Esophagus squamous epithelium (tissue), 5 donors: Measurements from ENCODE around the gene OIT3. TPM values are rescaled to one million over a fixed set of nuclear protein-coding genes. Genes with fewer than 3 reads are reported as not detected.
A peak's percentile ranks its signal among the peaks of the same experiment; 100 is the strongest.

Experiments
- DNase-seq: peaks from one replicate; lab custom pipeline; 2025; lab: John Stamatoyannopoulos, UW
- H3K27ac ChIP-seq, 4 donors: fragments of 200-600 bp; sonication (generic); one replicate each; pipeline ENCODE4 v1.5.1; 2016 to 2019; ENCODE audit warnings: mild to moderate bottlenecking in 1 of 4
- H3K27me3 ChIP-seq, 4 donors: fragments of 200-600 bp; sonication (generic); 1 replicate in 3 of 4; 2 replicates in 1 of 4; pipeline versions ENCODE4 v1.5.1 to v1.6.0; 2017 to 2021; ENCODE audit warnings: antibody characterized with exemption in 1 of 4
- H3K36me3 ChIP-seq, 3 donors: fragments of 200-600 bp; sonication (generic); one replicate each; pipeline ENCODE4 v1.5.1; 2016 to 2019
- H3K4me1 ChIP-seq, 3 donors: fragments of 200-600 bp; sonication (generic); one replicate each; pipeline ENCODE4 v1.5.1; 2017 to 2019
- H3K4me3 ChIP-seq, 4 donors: fragments of 200-600 bp; sonication (generic); 1 replicate in 3 of 4; 2 replicates in 1 of 4; pipeline ENCODE4 v1.5.1; 2016 to 2019; ENCODE audit warnings: mild to moderate bottlenecking in 2 of 4, moderate library complexity in 1 of 4
- H3K9me3 ChIP-seq, 3 donors: fragments of 200-600 bp; sonication (generic); one replicate each; pipeline ENCODE4 v1.5.1; 2016 to 2019
- POLR2A ChIP-seq, 4 donors: fragments of 450-650 bp; IDR thresholded peaks; one replicate each; pipeline ENCODE4 v1.6.1; 2017; ENCODE audit warnings: antibody characterized with exemption in 4 of 4, mild to moderate bottlenecking in 4 of 4, moderate library complexity in 3 of 4
- WGBS, 2 donors: methylation state at CpG; one replicate each; pipeline ENCODE4 v1.1.5; 2018; 5-methylcytosine and 5-hydroxymethylcytosine counted together
- intact Hi-C: fragments of 100-400 bp; cut with DNase I; formaldehyde crosslinking; loops from one replicate; pipeline ENCODE4 v1.15.0; 2022
- total RNA-seq, 4 donors: library from RNA; depleted of rRNA; stranded (reverse); fragments of >200 nt; gene quantifications; one replicate each; pipeline ENCODE4 v1.1.0, GENCODE V29; 2016
- TF ChIP-seq, protein P1 (sequence below), 6 experiments: fragments of 450-650 bp in 4 of 6; fragments of 200-600 bp in 2 of 6; sonication (generic) in 2 of 6; IDR thresholded peaks; one replicate each; pipeline ENCODE4 v1.5.1; 2016 to 2019; ENCODE audit warnings: antibody characterized with exemption in 6 of 6, mild to moderate bottlenecking in 4 of 6, moderate library complexity in 4 of 6
- donor health status: DM: yes; HTN: yes; CAD: no.

OIT3 gene
- total RNA-seq, 4 donors from 2014 or later, result not detected

DNA sequence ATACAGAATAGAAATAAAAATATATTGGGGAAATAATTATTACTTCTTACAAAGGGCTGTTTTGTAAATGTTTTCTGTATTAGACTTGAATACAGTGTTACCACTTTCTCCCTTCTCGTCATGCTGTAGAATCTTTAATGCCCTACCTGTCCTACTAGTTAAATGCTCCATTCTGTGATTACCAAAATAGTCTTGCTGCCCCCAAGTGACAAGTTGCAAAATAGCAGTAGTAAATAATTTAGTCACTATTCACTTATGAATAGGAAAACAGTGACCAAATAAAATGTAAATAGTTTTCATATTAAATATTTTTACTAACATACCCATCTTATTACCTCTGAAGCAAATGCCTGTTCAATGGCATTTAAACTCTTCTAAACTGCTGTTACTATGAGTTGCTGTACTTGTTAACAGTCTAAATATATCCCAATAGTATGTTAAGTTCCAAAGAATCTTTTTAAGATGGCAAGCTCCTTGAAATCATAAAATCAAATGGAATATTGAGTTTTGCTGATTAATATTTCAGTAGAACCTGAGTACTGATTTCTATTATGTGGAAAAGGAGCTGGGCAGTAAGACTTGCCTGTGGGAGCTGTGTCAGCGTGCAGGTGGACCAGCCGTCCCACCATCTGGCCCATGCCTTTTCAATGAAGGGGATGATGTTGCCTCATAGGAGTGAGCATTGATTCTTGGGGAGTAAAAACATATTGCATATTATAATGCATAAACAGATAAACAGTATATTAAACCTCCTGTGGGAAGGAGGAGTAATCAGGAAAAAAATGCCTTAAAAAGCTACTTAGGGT is 18.1 kb upstream of the OIT3 start:
- Histone ChIP-seq H3K27me3 (no peaks in the 10 kb centered on the region), H3K4me3 (no peak overlapping the region), H3K4me1 (no peaks in the 10 kb centered on the region), H3K36me3 (peaks cover 0 to 42% (median 5%) of the 10 kb centered on the region in 3 donors), H3K9me3 (no peaks in the 10 kb centered on the region), H3K27ac (no peak overlapping the region)
- no peak for TF ChIP-seq POLR2A (IDR thresholded peaks at IDR 0.05)
- TF ChIP-seq, protein P1, sequence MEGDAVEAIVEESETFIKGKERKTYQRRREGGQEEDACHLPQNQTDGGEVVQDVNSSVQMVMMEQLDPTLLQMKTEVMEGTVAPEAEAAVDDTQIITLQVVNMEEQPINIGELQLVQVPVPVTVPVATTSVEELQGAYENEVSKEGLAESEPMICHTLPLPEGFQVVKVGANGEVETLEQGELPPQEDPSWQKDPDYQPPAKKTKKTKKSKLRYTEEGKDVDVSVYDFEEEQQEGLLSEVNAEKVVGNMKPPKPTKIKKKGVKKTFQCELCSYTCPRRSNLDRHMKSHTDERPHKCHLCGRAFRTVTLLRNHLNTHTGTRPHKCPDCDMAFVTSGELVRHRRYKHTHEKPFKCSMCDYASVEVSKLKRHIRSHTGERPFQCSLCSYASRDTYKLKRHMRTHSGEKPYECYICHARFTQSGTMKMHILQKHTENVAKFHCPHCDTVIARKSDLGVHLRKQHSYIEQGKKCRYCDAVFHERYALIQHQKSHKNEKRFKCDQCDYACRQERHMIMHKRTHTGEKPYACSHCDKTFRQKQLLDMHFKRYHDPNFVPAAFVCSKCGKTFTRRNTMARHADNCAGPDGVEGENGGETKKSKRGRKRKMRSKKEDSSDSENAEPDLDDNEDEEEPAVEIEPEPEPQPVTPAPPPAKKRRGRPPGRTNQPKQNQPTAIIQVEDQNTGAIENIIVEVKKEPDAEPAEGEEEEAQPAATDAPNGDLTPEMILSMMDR (IDR thresholded peaks at IDR 0.05), result peak in 4 of 6 experiments; percentile 31 to 62 (median 42)
- intact Hi-C loops, result no loop called here
- 69% methylated on average over 3 of the region's 3 CpGs for WGBS, 2 donors
- no peak for DNase-seq

DNA sequence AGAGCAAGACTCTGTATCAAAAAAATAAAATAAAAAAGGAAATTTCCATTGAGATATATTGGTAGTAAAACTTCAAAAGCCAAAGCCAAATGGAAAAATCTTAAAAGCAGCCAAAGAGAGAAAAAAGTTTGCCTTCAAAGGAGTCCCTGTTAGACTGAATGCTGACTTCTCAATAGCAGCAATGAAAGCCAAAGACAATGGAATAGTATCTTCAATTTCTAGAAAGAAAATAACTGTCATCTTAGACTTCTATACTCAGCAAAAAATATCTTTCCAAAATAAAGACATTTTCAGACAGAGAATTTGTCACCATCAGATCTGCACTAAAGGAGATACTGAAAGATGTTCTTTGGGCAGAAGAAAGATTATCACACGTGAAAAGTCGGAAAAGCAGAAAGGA is 14.3 kb upstream of the OIT3 start:
- no peak overlapping the region for H3K27ac ChIP-seq
- H3K4me1 ChIP-seq, result no peaks in the 10 kb centered on the region
- intact Hi-C loops, result no loop called here
- WGBS, 2 donors, result 93 to 100% methylated on average over 2 of the region's 2 CpGs
- DNase-seq, result no peak
- peaks cover 0 to 28% (median 0%) of the 10 kb centered on the region in 3 donors for H3K36me3 ChIP-seq
- no peak overlapping the region for H3K4me3 ChIP-seq
- no peaks in the 10 kb centered on the region for H3K9me3 ChIP-seq
- H3K27me3 ChIP-seq, result no peaks in the 10 kb centered on the region
- TF ChIP-seq, protein P1 (IDR thresholded peaks at IDR 0.05), result no peak
- TF ChIP-seq POLR2A (IDR thresholded peaks at IDR 0.05), result no peak

DNA sequence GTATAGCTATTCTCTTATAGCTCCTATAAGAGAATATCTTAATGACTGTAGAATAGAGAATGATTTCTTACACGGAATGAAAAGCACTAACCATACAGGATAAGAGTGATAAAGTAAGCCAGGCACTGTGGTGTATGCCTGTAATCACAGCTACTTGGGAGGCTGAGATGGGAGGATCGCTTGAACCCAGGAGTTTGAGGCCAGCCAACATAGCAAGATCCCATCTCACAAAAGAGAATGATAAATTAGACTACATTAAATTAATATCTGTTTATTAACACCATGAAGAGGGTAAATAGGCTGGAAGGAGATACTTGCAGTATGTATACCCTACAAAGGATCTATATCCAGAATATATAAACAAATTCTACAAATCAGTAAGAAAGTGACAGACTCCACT is 12.2 kb upstream of the OIT3 start:
- intact Hi-C loops, result no loop called here
- Histone ChIP-seq H3K27ac (no peak overlapping the region), H3K27me3 (no peaks in the 10 kb centered on the region), H3K4me3 (no peak overlapping the region), H3K9me3 (no peaks in the 10 kb centered on the region), H3K4me1 (peaks cover 0 to 9% (median 0%) of the 10 kb centered on the region in 3 donors), H3K36me3 (peaks cover 0 to 46% (median 0%) of the 10 kb centered on the region in 3 donors)
- WGBS, 2 donors, result 91 to 95% methylated on average over 2 of the region's 2 CpGs
- DNase-seq, result no peak
- TF ChIP-seq, protein P1 (IDR thresholded peaks at IDR 0.05), result no peak
- no peak for TF ChIP-seq POLR2A (IDR thresholded peaks at IDR 0.05)

DNA sequence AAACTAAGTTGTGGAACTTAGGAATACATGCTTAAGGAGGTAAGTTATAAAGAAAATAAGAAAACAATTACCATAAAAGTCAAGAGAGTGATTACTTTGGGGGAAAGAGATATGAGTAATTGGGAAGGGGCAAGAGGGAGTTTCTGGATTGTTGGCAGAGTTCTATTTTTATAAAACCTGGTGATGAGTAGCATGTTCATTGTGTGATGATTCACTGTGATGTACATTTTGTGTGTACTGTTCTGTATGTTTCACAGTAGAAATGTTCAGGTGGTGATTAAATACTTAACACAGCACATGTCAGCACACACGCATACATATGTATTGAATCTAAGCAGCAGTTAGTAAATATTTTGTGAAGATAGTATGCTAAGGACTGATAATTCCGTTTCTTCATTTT is 9.7 kb upstream of the OIT3 start:
- TF ChIP-seq POLR2A (IDR thresholded peaks at IDR 0.05), result no peak
- TF ChIP-seq, protein P1 (IDR thresholded peaks at IDR 0.05), result no peak
- H3K27me3 ChIP-seq, result no peaks in the 10 kb centered on the region
- WGBS, 2 donors, result 82 to 86% methylated on average over 2 of the region's 2 CpGs
- H3K4me1 ChIP-seq, result peaks cover 0 to 34% (median 0%) of the 10 kb centered on the region in 3 donors
- H3K9me3 ChIP-seq, result no peaks in the 10 kb centered on the region
- H3K36me3 ChIP-seq, result peaks cover 0 to 41% (median 0%) of the 10 kb centered on the region in 3 donors
- DNase-seq, result no peak
- H3K4me3 ChIP-seq, result no peak overlapping the region
- intact Hi-C loops, result no loop called here
- no peak overlapping the region for H3K27ac ChIP-seq

DNA sequence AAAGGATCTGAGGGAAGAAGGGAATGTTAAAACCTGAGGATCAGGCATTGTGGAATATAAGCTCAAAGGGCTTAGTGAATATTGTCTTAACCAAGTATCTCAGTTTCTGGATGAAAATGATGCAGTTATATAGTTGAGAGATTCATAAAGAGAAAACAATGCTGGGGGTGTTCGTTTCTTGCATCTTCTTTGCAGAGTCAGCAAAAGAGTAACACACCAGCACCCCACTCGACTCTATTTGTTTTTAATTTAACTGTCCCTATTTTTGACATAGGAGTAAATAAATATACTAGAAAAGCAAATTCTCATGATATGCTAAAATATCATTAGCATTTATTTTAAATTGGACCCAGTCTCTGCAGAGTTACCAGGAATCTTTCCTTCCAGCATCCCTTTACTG is 7.6 kb upstream of the OIT3 start:
- Histone ChIP-seq H3K27me3 (no peaks in the 10 kb centered on the region), H3K27ac (no peak overlapping the region), H3K9me3 (no peaks in the 10 kb centered on the region), H3K4me3 (no peak overlapping the region), H3K4me1 (peaks cover 0 to 44% (median 3%) of the 10 kb centered on the region in 3 donors), H3K36me3 (peaks cover 0 to 33% (median 0%) of the 10 kb centered on the region in 3 donors)
- no peak for DNase-seq
- intact Hi-C loops, result no loop called here
- 84 to 91% methylated on average over 2 of the region's 2 CpGs for WGBS, 2 donors
- no peak for TF ChIP-seq POLR2A (IDR thresholded peaks at IDR 0.05)
